Brain microvascular endothelial cell (primary cell): ENCODE results near the gene CDCP2.

ENCODE experiments used
- DNase-seq: peaks from one replicate; pipeline ENCODE4 v3.0.0-alpha.2; 2020
- H3K27ac ChIP-seq: fragments of 250-450 bp; sonication (Bioruptor Pico); 2 replicates; pipeline ENCODE4 v1.5.1; 2020; ENCODE audit warnings: mild to moderate bottlenecking, moderate library complexity
- H3K27me3 ChIP-seq: fragments of 250-450 bp; sonication (Bioruptor Pico); replicated peaks from 2 replicates; pipeline ENCODE4 v1.5.1; 2020; ENCODE audit warnings: mild to moderate bottlenecking
- H3K36me3 ChIP-seq: fragments of 250-450 bp; sonication (Bioruptor Pico); replicated peaks from 2 replicates; pipeline ENCODE4 v1.5.1; 2020; ENCODE audit warnings: mild to moderate bottlenecking
- H3K4me3 ChIP-seq: 2 replicates; pipeline ENCODE4 v1.5.1; 2011; ENCODE audit warnings: low read depth, mild to moderate bottlenecking, control low read depth, low read length, moderate library complexity
- in situ Hi-C: cut with HindIII; loops from 2 replicates; pipeline ENCODE4 v1.10.0; 2017; ENCODE audit warnings: low sequenced_read_pairs, low pct_ligation_motif_present
- TF ChIP-seq, protein P1 (sequence below): IDR thresholded peaks from 2 replicates; pipeline ENCODE4 v1.5.1; 2011; ENCODE audit warnings: low read depth, mild to moderate bottlenecking, moderate library complexity, low read length, control low read depth, inconsistent platforms; ENCODE audit errors: missing control alignments

The CDCP2 gene

DNA sequence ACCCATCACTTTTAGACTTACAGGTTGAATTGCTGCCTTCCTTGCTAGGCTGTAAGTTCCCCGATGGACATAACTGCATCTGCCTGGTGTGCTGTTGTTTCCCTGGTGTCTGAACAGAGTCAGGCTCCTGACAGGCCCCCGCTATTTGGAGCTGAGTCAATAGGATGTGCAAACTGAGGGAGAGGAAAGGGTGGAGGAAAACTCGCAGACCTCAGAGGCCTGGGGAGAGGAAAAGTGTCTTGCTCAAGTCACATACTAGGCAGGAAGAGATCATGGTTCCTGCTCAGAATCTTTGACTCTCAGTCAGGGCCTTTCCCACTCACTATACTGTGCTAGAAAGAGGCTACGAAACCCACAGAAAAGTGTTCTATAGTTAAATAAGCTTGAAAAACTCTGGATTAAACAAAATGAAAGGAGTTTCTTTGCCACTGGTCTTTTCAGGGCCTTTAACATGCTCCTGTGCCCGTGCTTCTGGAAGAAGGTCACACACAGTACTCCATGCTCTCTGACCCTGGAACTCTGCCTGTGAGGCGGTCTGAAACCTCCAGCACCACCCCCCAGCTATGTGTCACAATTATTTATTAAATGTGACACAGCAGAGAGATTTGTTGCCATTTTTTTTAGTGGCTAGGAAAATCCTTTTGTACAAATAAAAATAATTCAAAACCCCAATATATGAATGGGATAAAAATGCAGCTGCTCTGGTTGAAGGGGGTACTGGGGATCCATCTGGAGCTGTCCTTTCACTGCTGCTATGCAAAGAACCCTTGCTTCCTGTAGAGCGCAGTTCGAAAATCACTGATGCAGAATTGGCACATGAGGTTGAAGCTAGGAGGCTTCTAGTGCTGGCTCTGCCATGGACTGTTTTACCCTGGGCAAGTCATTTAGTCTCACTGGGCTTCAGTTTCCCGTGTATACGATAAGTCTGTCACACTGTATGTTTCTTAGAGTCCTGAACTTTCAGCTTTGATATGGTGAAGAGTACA lies 20.1 kb upstream of the CDCP2 start:
- TF ChIP-seq, protein P1, sequence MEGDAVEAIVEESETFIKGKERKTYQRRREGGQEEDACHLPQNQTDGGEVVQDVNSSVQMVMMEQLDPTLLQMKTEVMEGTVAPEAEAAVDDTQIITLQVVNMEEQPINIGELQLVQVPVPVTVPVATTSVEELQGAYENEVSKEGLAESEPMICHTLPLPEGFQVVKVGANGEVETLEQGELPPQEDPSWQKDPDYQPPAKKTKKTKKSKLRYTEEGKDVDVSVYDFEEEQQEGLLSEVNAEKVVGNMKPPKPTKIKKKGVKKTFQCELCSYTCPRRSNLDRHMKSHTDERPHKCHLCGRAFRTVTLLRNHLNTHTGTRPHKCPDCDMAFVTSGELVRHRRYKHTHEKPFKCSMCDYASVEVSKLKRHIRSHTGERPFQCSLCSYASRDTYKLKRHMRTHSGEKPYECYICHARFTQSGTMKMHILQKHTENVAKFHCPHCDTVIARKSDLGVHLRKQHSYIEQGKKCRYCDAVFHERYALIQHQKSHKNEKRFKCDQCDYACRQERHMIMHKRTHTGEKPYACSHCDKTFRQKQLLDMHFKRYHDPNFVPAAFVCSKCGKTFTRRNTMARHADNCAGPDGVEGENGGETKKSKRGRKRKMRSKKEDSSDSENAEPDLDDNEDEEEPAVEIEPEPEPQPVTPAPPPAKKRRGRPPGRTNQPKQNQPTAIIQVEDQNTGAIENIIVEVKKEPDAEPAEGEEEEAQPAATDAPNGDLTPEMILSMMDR, result no peak
- no peak for DNase-seq
- Histone ChIP-seq H3K27me3 (no peaks in the 10 kb centered on the region), H3K36me3 (no peaks in the 10 kb centered on the region), H3K4me3 (no peak overlapping the region), H3K27ac (no peak overlapping the region)
- in situ Hi-C loops, result no loop called here

GRCh38 chr1:54171606-54172005 lies 18.8 kb upstream of the CDCP2 start:
- Histone ChIP-seq H3K27ac (no peak overlapping the region), H3K36me3 (no peaks in the 10 kb centered on the region), H3K4me3 (no peak overlapping the region), H3K27me3 (no peaks in the 10 kb centered on the region)
- DNase-seq, result no peak
- TF ChIP-seq, protein P1, result no peak
- in situ Hi-C loops, result no loop called here

DNA sequence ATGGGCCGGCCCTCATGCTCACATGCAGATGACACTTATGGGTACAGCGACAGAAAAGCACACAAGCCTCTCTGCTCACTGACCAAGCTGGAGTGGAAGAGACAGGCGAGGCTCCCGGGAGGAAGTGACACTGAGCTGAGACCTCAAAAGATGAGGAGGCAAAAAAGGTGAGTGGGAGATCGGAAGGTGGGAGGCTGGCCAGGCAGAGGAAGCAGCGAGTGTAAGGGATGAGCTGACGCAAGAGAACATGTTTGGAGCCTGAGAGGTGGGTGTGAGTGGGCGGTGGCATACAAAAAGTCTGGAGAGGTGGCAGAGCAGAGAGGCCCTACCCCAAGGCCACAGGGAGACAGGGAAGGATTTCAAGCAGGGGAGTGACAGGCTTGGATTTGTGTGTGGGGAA lies 18.2 kb upstream of the CDCP2 start:
- no peak for DNase-seq
- Histone ChIP-seq H3K36me3 (no peaks in the 10 kb centered on the region), H3K27me3 (no peaks in the 10 kb centered on the region), H3K27ac (no peak overlapping the region), H3K4me3 (no peak overlapping the region)
- TF ChIP-seq, protein P1, result no peak
- in situ Hi-C loops, result no loop called here

- Histone ChIP-seq H3K27me3 (no peaks in the 10 kb centered on the region), H3K27ac (no peak overlapping the region), H3K36me3 (no peaks in the 10 kb centered on the region), H3K4me3 (no peak overlapping the region)
- no peak for DNase-seq
- in situ Hi-C loops, result no loop called here
- TF ChIP-seq, protein P1, result no peak
Measured at GRCh38 chr1:54169068-54169467, 16.3 kb upstream of the CDCP2 start.

- in situ Hi-C loops, result no loop called here
- TF ChIP-seq, protein P1, result no peak
- no peak for DNase-seq
- Histone ChIP-seq H3K4me3 (no peak overlapping the region), H3K27me3 (no peaks in the 10 kb centered on the region), H3K27ac (no peak overlapping the region), H3K36me3 (no peaks in the 10 kb centered on the region)
Measured at GRCh38 chr1:54168206-54168965, 15.6 kb upstream of the CDCP2 start.
